GDM1 (cell line): ENCODE data around the gene TTBK2.

ENCODE experiments used
- DNase-seq: peaks from one replicate; lab custom pipeline; 2025; lab: John Stamatoyannopoulos, UW

Gene TTBK2

GRCh38 chr15:42726114-42726513, 194.5 kb downstream of the TTBK2 start:
- DNase-seq = no peak

- DNase-seq = no peak
Observed at GRCh38 chr15:42725331-42725903, 195.2 kb downstream of the TTBK2 start.

- DNase-seq = no peak
Observed at GRCh38 chr15:42724276-42724675, 196.3 kb downstream of the TTBK2 start.

- DNase-seq = no peak
Observed at GRCh38 chr15:42723068-42723467, 197.5 kb downstream of the TTBK2 start.

- no peak for DNase-seq
Observed at GRCh38 chr15:42721916-42722315, 198.7 kb downstream of the TTBK2 start.

- DNase-seq = no peak
Observed at GRCh38 chr15:42721016-42721415, 199.6 kb downstream of the TTBK2 start.

- no peak for DNase-seq
Observed at GRCh38 chr15:42720071-42720470, 200.5 kb downstream of the TTBK2 start.

- DNase-seq = no peak
Observed at GRCh38 chr15:42719043-42719442, 201.5 kb downstream of the TTBK2 start.

- DNase-seq = no peak
Observed at GRCh38 chr15:42716626-42717025, 204.0 kb downstream of the TTBK2 start.

GRCh38 chr15:42716125-42716524, 204.5 kb downstream of the TTBK2 start:
- no peak for DNase-seq

GRCh38 chr15:42712584-42712983, 208.0 kb downstream of the TTBK2 start:
- no peak for DNase-seq

GRCh38 chr15:42711746-42712145, 208.8 kb downstream of the TTBK2 start:
- no peak for DNase-seq

GRCh38 chr15:42710662-42711061, 209.9 kb downstream of the TTBK2 start:
- no peak for DNase-seq

GRCh38 chr15:42707873-42708544, 212.6 kb downstream of the TTBK2 start:
- no peak for DNase-seq

GRCh38 chr15:42707068-42707467, 213.5 kb downstream of the TTBK2 start:
- no peak for DNase-seq

- no peak for DNase-seq
Observed at GRCh38 chr15:42705336-42705735, 215.2 kb downstream of the TTBK2 start.

GRCh38 chr15:42704492-42704926, 216.1 kb downstream of the TTBK2 start:
- DNase-seq = peak; percentile 14

- DNase-seq = no peak
Observed at GRCh38 chr15:42696626-42697025, 224.0 kb downstream of the TTBK2 start.

GRCh38 chr15:42695527-42696071, 225.0 kb downstream of the TTBK2 start:
- no peak for DNase-seq

GRCh38 chr15:42694398-42694797, 226.2 kb downstream of the TTBK2 start:
- DNase-seq = no peak

GRCh38 chr15:42693942-42694341, 226.6 kb downstream of the TTBK2 start:
- DNase-seq = no peak

- DNase-seq = no peak
Observed at GRCh38 chr15:42693496-42693895, 227.1 kb downstream of the TTBK2 start.

- no peak for DNase-seq
Observed at GRCh38 chr15:42692997-42693396, 227.6 kb downstream of the TTBK2 start.

GRCh38 chr15:42692536-42692935, 228.0 kb downstream of the TTBK2 start:
- no peak for DNase-seq
